Activated T-cell treated with anti-CD3 and anti-CD28 coated beads, Interleukin-2, amount 50 U/mL, for 4 hours (primary cell): ENCODE measurements around the gene THSD4. TPM values are rescaled to one million over a fixed set of nuclear protein-coding genes. Genes with fewer than 3 reads are reported as not detected.

Source experiments
- ATAC-seq, 2 donors: fragments of 200-7000 bp; cut with Tn5 transposase; one replicate each; pipeline ENCODE4 v1.10.0; 2021
- DNase-seq: peaks from one replicate; pipeline ENCODE4 v3.0.0-alpha.2; 2020
- H3K27me3 Mint-ChIP-seq: one replicate; pipeline ENCODE4 v1.8.0; 2021; ENCODE audit warnings: low read depth, mixed read lengths
- H3K36me3 Mint-ChIP-seq: one replicate; pipeline ENCODE4 v1.8.0; 2022; ENCODE audit warnings: mixed read lengths; ENCODE audit not compliant: insufficient read depth
- H3K4me1 Mint-ChIP-seq: one replicate; pipeline ENCODE4 v1.8.0; 2021; ENCODE audit warnings: low read depth, mixed read lengths
- H3K4me3 Mint-ChIP-seq: one replicate; pipeline ENCODE4 v1.8.0; 2021; ENCODE audit warnings: mild to moderate bottlenecking, moderate library complexity, mixed read lengths
- H3K9me3 Mint-ChIP-seq: one replicate; pipeline ENCODE4 v1.8.0; 2021; ENCODE audit warnings: mixed read lengths
- total RNA-seq, 3 donors: library from RNA; stranded (reverse); gene quantifications; one replicate each; pipeline ENCODE4 v1.2.1, GENCODE V29; 2021

The THSD4 gene
- total RNA-seq, 3 donors from 2014 or later, result 0.08 to 0.16 (median 0.11) TPM

DNA sequence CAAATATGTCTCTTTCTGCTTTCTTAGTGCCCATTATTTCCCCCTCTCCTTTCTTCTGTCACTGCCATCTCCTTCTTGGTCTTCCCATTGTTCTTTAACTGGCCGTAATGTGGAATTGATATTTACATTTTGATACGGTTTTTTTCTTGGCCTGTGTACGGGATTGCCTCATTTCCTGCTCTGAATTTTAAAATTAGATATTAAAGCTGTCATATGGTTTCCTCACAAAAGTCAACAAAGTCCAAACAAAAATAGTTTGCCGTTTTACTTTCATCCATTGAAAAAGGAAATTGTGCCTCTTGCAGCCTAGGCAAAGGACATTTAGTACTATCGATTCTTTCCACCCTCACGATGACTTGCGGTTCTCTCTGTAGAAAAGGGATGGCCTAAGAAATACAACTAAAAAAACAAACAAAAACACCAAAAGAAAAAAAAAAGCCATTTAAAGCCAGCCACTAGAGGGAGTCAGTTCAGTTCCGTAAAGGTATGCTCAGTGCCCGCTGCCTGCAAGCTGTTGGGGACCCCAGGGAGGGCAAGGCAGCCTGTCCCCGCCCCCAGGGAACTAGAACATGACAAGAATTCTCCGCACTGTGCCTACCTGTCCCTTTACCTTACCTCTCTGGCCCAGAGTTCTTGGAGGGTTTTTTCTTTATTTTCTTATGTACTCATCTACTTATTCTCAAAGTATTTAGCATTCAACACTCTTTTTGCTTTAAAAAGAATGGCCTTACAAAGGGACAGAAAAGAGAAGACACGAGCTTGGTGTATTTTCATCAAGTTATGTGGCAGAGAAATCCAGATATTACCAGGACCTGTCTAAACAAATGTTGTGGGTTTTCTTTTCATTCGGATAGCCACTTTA lies 665.1 kb downstream of the THSD4 start:
- Mint-ChIP-seq H3K36me3 (no peaks in the 10 kb centered on the region), H3K4me1 (peaks cover 3% of the 10 kb centered on the region), H3K9me3 (no peaks in the 10 kb centered on the region), H3K4me3 (no peak overlapping the region), H3K27me3 (peaks cover 22% of the 10 kb centered on the region)
- DNase-seq (peak; percentile 24), ATAC-seq (peak; percentile 53 to 59)

DNA sequence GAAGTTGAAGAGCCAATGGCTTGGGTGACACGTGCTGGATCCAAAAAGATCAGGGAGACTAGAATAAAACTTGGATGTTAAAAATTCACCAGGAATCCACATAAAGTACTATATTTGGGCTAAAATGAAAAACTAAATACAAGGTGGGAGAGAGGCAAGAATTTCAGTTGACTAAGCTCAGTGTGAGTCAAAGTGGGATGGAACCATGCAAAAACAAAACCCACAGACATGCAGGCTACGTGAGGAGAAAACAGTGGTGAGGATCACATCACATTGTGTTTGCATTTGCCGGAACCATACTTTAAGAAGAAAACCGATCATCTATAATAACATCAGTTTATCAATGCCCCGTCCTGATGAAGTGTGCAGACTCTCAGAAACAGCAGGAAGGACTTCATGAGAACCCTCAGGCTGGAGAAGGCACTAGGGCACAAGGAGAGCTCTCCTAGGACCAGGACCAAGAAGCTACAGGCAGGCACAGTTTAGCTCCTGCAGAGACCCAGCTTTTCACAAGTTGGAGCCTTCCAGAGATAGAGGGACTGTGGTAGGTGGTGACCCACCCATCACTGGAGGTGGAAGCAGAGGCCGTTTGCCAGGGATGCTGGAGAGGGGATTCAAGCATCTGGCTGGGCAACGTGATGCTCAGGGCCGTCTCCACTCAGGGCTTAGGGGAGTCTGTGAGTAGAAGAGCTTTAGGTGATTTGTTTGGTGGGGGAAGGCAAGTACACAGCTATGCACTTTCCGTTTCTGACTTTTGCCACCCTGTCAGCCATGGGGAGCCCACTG lies 666.1 kb downstream of the THSD4 start:
- no peaks in the 10 kb centered on the region for H3K9me3 Mint-ChIP-seq
- no peaks in the 10 kb centered on the region for H3K36me3 Mint-ChIP-seq
- H3K4me3 Mint-ChIP-seq, result no peak overlapping the region
- ATAC-seq (peak in 1 of 2 donors; percentile 46), DNase-seq (no peak)
- peaks cover 3% of the 10 kb centered on the region for H3K4me1 Mint-ChIP-seq
- H3K27me3 Mint-ChIP-seq, result peaks cover 27% of the 10 kb centered on the region

DNA sequence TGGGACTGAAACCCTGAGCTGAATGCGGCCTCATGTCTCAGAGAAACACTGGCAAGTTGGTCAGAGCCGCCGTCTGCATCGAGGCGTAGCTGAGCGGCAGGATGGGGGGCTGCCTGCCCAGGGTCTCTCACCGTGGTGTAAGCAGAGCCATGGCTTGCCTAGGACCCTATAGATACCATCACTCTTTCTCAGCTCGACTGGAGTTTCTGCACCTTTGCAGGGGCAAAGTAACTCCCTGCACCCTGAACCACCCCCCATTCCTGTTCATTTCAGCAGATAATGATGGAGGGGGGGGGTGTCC lies 666.6 kb downstream of the THSD4 start:
- Mint-ChIP-seq H3K4me1 (peaks cover 3% of the 10 kb centered on the region), H3K9me3 (no peaks in the 10 kb centered on the region), H3K4me3 (no peak overlapping the region), H3K36me3 (no peaks in the 10 kb centered on the region), H3K27me3 (peaks cover 27% of the 10 kb centered on the region)
- ATAC-seq (no peak), DNase-seq (no peak)

DNA sequence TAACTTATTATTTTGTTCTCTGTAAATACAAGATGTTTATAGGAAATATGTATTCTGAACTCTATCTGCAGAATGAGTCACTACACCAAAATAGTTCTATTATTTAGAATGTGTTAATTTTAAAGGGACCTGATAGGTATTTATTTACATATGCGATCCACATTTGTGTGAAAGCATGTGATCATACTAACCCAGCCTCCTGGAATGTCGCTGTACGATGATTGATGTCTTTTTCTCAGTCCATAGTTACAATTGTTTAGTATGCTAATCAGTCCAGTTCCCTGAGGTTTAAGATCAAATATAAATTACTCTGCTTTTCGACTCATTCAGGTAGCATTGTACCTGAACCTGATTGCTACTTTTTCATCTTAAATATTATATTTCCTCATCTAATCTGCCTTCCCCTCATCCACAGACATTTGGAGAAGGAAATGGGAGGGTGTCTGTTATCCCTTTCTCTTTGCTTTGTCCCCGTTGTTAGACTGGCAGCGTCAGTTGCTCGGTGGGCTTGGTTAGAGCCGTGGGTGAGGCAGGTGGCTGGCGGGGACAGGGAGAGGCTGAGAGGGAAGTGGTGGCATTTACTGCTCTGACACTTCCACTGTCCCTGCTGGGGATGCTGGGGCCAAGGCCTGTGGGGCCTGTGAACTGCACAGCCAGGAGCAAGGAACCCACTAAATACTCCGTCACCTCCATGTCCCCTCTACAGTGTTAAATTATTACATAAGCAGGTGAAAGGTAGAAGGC lies 667.3 kb downstream of the THSD4 start:
- peaks cover 3% of the 10 kb centered on the region for H3K4me1 Mint-ChIP-seq
- H3K4me3 Mint-ChIP-seq, result no peak overlapping the region
- peaks cover 27% of the 10 kb centered on the region for H3K27me3 Mint-ChIP-seq
- no peaks in the 10 kb centered on the region for H3K9me3 Mint-ChIP-seq
- ATAC-seq (no peak), DNase-seq (no peak)
- H3K36me3 Mint-ChIP-seq, result no peaks in the 10 kb centered on the region

DNA sequence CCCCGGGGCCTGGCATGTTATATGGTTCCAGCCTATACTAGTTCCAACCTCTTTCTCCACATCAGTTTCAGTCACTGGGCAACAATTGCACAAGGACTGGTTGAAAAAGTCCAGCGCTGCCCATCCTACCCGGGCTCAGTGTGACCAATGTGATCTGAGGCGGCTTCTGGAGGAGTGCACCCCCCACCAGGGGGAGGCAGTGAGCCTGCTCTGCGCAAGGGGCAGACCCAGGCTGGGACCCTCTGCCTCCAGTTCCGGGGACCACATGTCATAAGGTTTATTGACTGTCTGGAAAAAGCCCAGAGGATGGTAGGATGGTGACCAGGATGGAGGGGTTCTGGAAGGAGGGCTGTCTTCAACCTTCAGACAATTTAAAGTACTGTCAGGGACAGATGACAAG lies 669.4 kb downstream of the THSD4 start:
- Mint-ChIP-seq H3K27me3 (peaks cover 27% of the 10 kb centered on the region), H3K4me3 (no peak overlapping the region), H3K9me3 (no peaks in the 10 kb centered on the region), H3K4me1 (peaks cover 3% of the 10 kb centered on the region), H3K36me3 (no peaks in the 10 kb centered on the region)
- DNase-seq (no peak), ATAC-seq (no peak)

DNA sequence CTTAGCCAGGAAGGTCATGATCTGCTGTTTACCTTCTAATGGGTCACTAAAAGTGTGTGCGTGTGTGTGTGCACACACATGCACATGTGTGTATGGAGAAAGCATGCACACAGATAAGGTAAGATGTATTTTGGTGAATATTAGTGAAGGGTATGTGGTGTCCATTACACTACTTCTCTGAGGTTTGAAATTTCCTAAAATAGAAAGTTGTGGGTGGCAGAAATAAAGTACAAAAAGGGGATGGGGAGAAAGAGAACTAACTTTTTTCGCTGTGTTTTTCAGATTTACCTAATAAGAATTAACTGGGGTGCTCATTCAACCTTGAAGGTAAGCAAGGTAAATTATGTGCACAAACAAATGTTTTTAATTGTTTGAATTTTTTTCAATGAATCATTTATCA lies 670.7 kb downstream of the THSD4 start:
- H3K27me3 Mint-ChIP-seq, result peaks cover 22% of the 10 kb centered on the region
- no peak for DNase-seq
- no peaks in the 10 kb centered on the region for H3K36me3 Mint-ChIP-seq
- H3K4me1 Mint-ChIP-seq, result no peaks in the 10 kb centered on the region
- no peak overlapping the region for H3K4me3 Mint-ChIP-seq
- H3K9me3 Mint-ChIP-seq, result no peaks in the 10 kb centered on the region
- no peak for ATAC-seq

DNA sequence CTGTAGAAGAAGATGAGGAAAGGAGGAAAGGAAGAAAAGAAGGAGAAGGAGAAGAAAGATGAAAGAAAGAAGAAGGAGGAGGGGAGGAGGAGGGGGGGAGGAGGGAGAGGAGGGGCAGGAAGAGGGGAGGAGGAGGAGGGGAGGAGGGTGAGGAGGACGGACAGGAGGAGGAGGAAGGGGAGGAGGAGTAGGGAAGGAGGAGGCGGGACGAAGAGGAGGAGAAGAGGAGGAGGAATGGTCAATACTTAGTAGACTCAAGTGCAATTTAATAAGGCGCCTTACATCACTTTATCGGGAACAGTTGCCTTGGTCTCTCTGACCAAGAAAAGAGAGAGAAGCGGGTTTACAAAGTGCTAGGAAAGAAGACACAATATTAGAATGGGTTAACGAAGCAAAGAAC lies 671.4 kb downstream of the THSD4 start:
- peaks cover 20% of the 10 kb centered on the region for H3K27me3 Mint-ChIP-seq
- H3K9me3 Mint-ChIP-seq, result no peaks in the 10 kb centered on the region
- no peaks in the 10 kb centered on the region for H3K4me1 Mint-ChIP-seq
- DNase-seq (no peak), ATAC-seq (no peak)
- H3K4me3 Mint-ChIP-seq, result no peak overlapping the region
- H3K36me3 Mint-ChIP-seq, result no peaks in the 10 kb centered on the region

DNA sequence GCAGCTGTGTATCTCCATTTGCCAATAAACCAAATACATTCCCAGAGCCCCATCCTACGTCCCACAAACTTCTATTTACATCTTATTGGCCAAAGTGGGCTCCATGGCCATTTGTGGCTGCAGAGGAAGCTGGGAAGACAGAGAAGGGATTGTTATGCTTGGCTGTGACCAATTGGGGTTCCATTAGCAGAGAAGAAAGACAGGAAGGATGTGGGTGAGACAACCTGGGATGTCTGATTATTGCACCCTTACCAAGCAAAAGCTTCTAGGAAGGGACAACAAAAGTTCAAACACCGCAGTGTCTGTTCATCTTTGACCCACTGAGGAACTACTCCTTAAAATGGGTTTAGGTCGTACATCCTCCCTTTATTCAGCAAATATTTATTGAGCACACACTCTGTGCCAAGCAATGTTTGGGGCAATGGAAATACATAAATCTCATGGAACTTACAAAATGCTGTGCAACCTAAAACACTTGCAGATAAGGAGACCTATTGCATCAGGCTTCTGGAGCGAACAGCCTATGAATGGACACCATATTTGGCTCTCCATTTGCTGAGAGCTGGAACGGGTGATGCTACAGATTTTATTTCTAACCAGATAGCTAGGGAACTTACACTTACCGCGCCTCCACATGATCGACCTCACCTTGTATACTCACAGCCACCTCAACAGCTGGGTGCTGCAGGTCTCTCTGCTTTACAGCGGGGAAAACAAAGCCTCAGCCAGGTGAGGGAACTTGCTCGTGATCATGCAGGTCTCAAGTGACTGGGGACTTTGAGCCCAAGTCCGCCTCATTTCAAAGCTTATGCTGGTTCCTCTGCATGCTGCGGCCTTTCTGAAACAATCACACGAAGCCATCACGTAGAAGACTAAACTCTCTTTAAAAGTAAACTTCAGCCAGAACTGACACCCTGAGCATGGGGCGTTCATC lies 673.6 kb downstream of the THSD4 start:
- Mint-ChIP-seq H3K4me1 (no peaks in the 10 kb centered on the region), H3K36me3 (no peaks in the 10 kb centered on the region), H3K27me3 (peaks cover 11% of the 10 kb centered on the region), H3K4me3 (no peak overlapping the region), H3K9me3 (no peaks in the 10 kb centered on the region)
- no peak for ATAC-seq
- DNase-seq, result no peak

DNA sequence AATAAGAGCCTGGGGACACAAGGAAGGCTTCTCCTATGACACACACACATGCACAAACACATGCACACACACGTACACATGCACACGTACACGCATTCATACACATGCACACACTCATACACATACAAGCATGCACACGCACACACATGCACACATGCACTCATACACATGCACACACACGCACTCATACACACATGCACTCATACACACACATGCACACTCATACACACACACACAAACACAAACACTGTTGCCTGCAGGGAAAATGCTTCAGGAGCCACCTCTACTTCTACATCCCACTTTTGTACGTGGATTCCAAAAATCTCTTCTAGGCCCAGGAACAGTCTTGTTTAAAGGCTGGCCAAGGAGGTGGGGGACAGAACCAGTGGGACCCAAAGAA lies 674.3 kb downstream of the THSD4 start:
- no peaks in the 10 kb centered on the region for H3K4me1 Mint-ChIP-seq
- H3K27me3 Mint-ChIP-seq, result peaks cover 13% of the 10 kb centered on the region
- H3K4me3 Mint-ChIP-seq, result no peak overlapping the region
- H3K36me3 Mint-ChIP-seq, result no peaks in the 10 kb centered on the region
- DNase-seq, result no peak
- no peaks in the 10 kb centered on the region for H3K9me3 Mint-ChIP-seq
- ATAC-seq, result no peak

DNA sequence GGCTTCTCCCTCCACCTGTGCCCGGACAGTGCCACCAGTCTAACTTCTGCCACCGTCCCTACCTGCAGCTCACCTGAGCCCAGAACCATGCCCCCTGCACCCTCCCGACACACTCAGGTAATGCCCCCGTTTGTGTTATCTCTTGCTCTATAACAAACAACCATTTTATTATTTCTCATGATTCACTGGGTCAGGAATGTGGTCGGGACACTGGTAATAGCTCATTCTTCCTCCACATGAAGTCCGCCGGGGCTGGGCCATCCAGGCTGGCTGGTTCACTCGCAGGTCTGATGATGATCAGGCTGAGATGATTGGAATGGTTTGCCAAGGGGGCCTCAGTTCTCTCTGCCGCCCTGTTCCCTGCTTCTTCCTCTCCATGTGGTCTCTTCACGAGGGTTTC lies 674.8 kb downstream of the THSD4 start:
- H3K27me3 Mint-ChIP-seq, result peaks cover 9% of the 10 kb centered on the region
- no peaks in the 10 kb centered on the region for H3K36me3 Mint-ChIP-seq
- H3K4me3 Mint-ChIP-seq, result no peak overlapping the region
- no peaks in the 10 kb centered on the region for H3K4me1 Mint-ChIP-seq
- ATAC-seq (no peak), DNase-seq (no peak)
- no peaks in the 10 kb centered on the region for H3K9me3 Mint-ChIP-seq

DNA sequence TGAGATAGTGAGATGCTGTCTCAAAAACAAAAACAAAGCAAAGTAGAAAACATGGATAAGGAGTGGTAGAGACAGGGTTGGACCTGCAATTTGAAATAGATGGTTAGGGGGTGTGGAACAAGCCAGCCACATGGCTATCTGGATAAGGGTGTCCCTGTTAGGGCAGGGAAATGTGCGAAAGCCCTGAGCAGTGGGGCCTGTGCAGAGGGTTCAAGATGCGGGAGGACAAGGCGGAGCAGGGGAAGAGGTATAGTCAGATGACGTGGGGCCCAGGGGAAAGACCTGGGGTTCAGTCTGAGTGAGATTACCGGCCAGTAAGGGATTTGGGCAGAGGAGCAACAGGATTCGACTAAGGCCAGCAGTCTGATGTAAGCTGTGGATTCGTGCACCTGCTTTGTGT lies 676.7 kb downstream of the THSD4 start:
- H3K27me3 Mint-ChIP-seq, result peaks cover 2% of the 10 kb centered on the region
- DNase-seq (no peak), ATAC-seq (no peak)
- no peaks in the 10 kb centered on the region for H3K36me3 Mint-ChIP-seq
- H3K4me1 Mint-ChIP-seq, result no peaks in the 10 kb centered on the region
- no peak overlapping the region for H3K4me3 Mint-ChIP-seq
- no peaks in the 10 kb centered on the region for H3K9me3 Mint-ChIP-seq

DNA sequence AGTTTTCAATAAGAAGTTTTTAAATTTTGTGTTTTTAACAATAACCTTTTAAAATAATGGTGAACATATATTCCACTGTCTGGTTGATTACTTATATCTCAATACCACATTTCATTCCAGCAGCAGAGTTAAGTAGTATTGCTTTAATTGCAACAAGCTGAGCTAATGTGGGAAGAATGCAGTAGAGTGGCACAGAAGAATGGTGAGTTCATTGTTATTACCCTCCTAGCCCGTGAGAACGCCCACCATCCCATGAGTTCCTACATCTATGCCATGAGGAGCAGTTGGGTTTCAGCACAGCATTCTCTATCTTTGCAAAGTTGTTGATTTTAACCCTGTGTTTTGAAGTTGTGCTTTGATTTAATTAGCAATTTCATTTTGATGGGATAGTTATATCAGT lies 677.2 kb downstream of the THSD4 start:
- no peak overlapping the region for H3K4me3 Mint-ChIP-seq
- no peak for DNase-seq
- no peaks in the 10 kb centered on the region for H3K9me3 Mint-ChIP-seq
- ATAC-seq, result no peak
- H3K27me3 Mint-ChIP-seq, result peaks cover 2% of the 10 kb centered on the region
- H3K36me3 Mint-ChIP-seq, result no peaks in the 10 kb centered on the region
- no peaks in the 10 kb centered on the region for H3K4me1 Mint-ChIP-seq

DNA sequence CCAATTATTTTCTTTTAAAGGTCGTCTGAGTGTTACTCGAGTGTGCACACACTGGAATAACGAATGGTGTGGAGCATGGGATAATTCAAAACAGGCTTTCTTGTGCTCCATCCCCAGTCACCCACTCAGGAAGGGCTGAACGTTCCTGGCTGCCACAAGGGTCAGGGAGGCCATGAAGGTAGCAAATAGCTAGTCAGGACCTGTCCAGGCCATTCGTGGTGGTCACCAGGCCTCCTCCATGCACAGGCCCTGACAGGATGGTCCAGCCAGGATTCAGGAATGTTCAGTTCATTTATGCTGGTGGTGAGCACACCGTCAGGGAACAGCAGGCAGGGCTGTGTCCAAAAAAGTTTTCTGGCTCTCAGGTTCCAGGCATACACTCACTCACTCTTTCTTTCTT lies 683.4 kb downstream of the THSD4 start:
- H3K36me3 Mint-ChIP-seq, result no peaks in the 10 kb centered on the region
- H3K27me3 Mint-ChIP-seq, result peaks cover 23% of the 10 kb centered on the region
- H3K4me3 Mint-ChIP-seq, result no peak overlapping the region
- ATAC-seq, result no peak
- DNase-seq, result no peak
- H3K4me1 Mint-ChIP-seq, result no peaks in the 10 kb centered on the region
- no peaks in the 10 kb centered on the region for H3K9me3 Mint-ChIP-seq

DNA sequence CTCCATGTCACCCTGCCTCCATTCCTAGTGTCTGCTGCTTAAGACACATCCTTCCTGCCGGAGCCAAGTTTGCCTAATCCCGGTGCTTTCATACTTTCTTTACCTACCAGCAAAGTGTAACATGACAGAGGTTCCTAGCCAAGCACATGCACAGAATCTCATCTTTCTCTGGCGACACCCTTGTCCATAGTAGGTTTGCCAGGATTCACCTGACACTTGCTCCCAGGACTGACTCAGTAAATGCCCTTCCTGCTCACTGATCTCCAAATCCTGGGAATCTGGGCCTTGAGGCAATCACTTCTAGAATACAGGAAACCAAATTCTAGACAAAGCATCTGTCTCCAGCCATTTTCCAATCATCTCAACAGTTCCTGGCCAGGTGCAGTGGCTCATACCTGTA lies 684.9 kb downstream of the THSD4 start:
- Mint-ChIP-seq H3K36me3 (no peaks in the 10 kb centered on the region), H3K4me1 (no peaks in the 10 kb centered on the region), H3K4me3 (no peak overlapping the region), H3K27me3 (peaks cover 21% of the 10 kb centered on the region), H3K9me3 (no peaks in the 10 kb centered on the region)
- no peak for DNase-seq
- no peak for ATAC-seq
